T-helper 2 cell (primary cell): Measurements from ENCODE around the gene SIPA1L2.

Experiments used
- DNase-seq, 5 experiments: peaks; one replicate each; pipeline versions ENCODE4 v3.0.0 to v3.0.0-alpha.2; 2012 to 2022

The SIPA1L2 gene

GRCh38 chr1:232589812-232590743, 39.9 kb downstream of the SIPA1L2 start:
- DNase-seq = no peak

- DNase-seq = no peak
Measured at GRCh38 chr1:232589111-232589811, 40.7 kb downstream of the SIPA1L2 start.

- DNase-seq = peak in 1 of 5 experiments; percentile 20
Measured at GRCh38 chr1:232587141-232588008, 42.6 kb downstream of the SIPA1L2 start.

GRCh38 chr1:232586679-232587078, 43.3 kb downstream of the SIPA1L2 start:
- DNase-seq = no peak

- no peak for DNase-seq
Measured at GRCh38 chr1:232585486-232585885, 44.4 kb downstream of the SIPA1L2 start.

GRCh38 chr1:232581932-232582331, 48.0 kb downstream of the SIPA1L2 start:
- DNase-seq = no peak
